ENCODE data around the gene ASAH2B. TPM values are rescaled to one million over a fixed set of nuclear protein-coding genes. Genes with fewer than 3 reads are reported as not detected.

ASAH2B gene
- 1.7 and 3.2 TPM in 2 replicates for total RNA-seq

GRCh38 chr10:50739618-50740292 is at the start of gene ASAH2B:
TSS of gene ASAH2B (plus strand) at chr10:50739936. CDS start at chr10:50745131, 5,195 bp downstream.

Other genes starting within 250 kb of the ASAH2B start
- 36.4 and 65.5 TPM in 2 replicates for gene SGMS1, start 116.0 kb upstream of the ASAH2B start, total RNA-seq
- gene A1CF, start 145.7 kb downstream of the ASAH2B start, total RNA-seq: not detected in 2 replicates